ENCODE data around the gene CYTH2.
"Not testable (repeated sequence)": the region's sequence is repeated elsewhere in the genome, so short reads cannot be mapped to it uniquely, and the experiment has no call there.

The CYTH2 gene

DNA sequence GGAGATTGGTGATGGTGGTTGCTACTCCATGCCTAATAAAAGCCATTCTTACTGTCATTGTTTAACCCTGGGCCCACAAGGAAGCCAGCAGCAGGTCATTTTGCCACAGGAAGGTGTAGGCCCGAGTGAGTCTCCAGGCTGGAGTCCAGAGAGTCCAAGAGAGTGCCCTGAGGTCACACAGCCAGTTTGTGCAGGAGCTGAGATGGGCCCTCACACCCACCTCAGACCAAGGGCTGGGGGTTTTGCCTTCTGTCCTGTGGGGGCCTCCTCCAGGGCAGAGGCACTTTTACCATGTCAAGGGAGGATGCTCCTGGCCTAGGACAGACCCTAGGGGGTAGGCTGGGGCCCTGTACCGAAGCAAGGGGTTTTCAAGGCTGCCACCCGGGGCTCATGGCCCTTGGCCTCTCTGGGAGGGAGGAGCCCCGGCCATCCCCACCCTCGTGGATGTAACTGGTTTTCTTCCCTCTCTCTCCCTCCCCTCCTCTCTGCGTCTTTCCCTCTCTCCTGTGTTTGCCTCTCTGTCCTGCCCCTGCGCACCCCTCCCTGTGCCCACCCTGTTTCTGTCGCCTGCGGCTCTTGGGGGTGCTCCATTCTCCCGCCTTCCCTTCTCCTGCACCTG lies 8.0 kb downstream of the CYTH2 start:
- no peak for DNase-seq

DNA sequence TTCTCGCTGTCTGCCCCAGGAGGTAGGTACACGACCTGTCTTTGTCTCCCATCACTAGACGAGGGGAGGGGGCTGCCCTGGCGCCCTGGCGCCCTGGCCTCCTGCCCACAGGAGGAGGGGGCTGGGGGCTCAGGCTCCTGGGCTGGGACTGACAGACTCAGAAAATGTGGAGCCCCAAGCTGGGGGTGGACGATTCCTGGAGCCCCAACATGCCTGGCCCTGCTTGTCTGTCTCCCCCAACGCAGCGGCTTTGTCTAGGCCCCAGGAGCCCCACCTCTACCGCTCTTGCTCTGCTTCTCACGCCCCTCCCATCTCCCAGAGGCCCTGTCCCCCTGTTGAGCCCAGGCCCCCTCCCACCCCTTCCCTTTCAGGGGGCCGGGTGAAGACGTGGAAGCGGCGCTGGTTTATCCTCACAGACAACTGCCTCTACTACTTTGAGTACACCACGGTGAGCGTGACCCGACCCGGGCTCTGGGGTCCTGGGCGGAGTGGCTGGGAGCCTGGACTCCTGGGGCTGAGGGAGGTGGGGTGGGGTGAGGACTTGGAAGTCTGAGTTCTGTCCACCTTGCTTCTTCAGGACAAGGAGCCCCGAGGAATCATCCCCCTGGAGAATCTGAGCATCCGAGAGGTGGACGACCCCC lies 8.6 kb downstream of the CYTH2 start:
- no peak for DNase-seq

DNA sequence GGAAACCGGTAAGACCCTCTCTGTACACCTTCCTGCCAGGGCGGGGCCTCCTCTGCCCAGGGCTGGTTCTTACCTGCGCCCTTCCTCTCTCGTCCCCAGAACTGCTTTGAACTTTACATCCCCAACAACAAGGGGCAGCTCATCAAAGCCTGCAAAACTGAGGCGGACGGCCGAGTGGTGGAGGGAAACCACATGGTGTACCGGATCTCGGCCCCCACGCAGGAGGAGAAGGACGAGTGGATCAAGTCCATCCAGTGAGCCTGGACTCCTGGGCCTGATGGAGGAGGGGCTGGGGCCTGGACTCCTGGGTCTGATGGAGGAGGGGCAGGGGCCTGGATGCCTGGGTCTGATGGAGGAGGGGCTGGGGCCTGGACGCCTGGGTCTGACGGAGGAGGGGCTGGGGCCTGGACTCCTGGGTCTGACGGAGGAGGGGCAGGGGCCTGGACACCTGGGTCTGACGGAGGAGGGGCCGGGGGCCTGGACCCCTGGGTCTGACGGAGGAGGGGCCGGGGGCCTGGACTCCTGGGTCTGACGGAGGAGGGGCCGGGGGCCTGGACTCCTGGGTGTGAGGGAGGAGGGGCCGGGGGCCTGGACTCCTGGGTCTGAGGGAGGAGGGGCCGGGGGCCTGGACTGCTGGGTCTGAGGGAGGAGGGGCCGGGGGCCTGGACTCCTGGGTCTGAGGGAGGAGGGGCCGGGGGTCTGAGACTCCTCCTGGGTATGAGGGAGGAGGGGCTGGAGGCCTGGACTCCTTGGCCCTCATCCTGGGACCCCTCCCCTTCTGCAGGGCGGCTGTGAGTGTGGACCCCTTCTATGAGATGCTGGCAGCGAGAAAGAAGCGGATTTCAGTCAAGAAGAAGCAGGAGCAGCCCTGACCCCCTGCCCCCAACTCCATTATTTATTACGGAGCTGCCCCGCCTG lies 9.4 kb downstream of the CYTH2 start:
- DNase-seq: no peak

DNA sequence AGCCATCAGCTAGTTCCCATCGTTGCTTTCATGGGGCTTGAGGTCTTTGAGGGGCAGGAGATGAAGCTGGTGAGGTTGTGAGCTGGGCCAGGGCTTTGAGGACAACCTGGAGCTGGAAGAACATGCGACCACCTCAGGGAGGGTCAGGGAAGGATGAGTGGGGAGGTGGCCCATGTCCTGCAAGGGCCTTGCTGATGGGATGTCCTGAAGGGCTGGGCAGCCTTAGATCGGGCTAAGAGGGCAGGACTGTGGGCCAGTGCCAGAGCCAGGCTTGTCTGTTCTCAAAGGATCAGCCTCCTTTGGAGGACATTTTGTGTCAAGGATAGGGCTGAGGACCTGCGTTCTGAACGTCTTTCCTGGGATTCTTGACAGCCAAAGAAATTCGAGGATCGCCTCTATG lies 10.5 kb downstream of the CYTH2 start:
- no peak for DNase-seq

DNA sequence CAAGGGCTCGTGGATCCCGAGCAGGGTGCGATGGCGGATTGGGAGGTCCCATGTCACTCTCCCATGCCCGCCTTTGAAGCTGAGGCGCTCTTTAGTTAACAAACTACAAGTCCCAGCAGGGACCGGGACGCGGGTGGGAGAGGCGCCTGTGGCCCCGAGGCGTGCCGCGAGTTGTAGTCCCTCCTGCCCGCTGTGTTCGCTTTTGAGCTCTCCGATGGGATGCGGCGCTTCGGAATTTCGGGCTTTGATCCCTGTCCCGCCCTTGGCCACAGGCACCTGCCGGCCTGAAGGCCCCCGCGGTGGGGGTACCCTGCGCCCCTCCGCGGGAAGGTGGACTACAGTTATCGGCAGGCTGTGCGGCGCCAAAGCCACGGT lies 11.0 kb downstream of the CYTH2 start:
- DNase-seq: peak in 40 of 51 donors; percentile 18 to 86 (median 54)

DNA sequence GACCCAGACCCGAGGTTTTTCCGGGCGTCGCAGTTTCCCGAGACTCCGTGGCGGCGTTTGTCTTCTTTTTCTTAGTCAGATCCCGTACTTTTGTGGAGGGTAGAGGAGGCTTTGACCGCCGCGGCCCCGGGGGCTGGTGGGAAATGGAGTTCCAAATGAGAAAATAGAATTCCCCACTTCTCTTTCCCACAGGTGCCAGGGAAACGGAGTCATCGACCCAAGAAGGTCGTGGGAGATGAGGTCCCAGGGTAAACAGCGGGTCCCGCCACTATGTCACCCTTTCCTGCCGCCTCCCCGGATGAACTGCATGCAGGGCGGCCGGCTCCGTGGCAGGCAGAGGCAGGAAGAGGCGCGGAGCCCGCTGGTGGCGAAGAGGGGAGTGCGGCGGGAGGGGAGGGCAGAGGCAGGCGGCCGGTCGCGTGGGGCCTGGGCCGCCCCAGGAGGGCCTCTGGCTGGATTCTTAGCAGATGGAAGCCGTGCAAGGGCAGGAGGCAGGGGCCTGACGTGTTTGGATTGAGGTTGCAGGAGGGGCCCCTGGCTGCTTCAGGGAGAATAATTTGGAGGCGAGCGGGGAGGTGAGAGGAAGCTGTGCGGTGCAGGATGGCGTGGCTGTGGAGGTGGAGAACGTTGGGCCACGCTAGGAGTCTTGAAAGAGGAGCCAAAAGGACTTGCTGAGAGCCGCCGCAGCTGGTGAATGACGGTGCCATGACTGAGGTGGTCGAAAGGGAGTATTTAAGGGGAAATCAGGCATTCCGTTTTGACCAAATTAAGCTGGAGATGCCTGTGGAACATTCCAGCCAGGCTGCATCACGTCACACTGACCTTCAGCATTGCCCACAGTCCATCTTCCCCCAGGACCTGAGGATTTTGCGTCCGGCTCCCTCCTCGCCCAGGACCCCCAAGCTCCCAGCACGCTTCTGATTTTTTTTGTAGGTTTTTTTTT lies 11.7 kb downstream of the CYTH2 start:
- peak in 40 of 51 donors; percentile 15 to 86 (median 54) for DNase-seq

DNA sequence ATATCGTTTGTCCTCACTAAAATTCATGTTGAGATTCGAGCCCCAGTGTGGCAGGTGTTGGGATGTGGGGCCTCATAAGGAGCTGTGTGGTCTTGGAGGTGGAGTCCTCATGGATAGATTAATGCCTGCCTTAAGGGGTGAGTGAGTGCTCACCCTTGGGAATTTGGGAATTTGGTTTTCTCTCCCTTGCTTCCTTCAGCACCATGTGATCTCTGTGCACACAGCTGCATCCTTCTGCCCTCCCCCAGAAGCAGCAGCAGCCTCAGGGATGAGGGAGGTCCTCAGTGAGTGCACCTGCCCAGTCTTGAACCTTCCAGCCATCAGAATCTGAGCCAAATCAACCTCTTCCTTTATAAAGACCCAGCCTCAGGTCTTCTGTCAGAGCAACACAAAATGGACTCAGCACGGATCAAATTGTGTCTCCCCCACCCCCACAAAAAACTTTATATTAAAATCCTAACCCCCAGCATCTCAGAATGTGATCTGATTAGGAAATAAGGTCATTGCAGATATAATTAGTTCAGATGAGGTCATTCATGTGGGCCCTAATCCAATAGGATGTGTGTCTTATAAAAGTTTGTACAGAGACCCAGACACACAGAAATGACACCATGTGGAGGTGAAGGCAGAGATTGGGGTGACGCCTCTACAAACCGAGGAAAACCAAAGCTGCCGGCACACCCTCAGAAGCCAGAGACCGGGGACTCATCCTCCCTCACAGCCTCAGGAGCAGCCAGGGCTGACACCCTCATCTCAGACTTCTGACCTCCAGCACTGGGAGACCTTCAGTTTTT lies 12.9 kb downstream of the CYTH2 start:
- DNase-seq: no peak

DNA sequence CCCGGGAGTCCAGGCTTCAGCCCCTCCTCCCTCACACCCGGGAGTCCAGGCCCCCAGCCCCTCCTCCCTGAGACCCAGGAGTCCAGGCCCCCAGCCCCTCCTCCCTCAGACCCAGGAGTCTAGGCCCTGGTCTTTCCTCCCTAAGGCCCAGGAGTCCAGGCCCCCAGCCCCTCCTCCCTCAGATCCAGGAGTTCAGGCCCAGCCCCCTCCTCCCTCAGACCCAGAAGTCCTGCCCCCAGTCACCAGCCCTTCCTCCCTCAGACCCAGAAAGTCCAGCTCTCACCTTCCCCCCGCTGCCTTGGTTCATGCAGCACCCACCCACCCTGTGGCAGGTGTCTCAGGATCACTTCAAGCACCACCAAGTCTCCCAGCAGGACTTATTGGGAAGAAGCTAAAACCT lies 14.1 kb downstream of the CYTH2 start:
- no peak for DNase-seq

DNA sequence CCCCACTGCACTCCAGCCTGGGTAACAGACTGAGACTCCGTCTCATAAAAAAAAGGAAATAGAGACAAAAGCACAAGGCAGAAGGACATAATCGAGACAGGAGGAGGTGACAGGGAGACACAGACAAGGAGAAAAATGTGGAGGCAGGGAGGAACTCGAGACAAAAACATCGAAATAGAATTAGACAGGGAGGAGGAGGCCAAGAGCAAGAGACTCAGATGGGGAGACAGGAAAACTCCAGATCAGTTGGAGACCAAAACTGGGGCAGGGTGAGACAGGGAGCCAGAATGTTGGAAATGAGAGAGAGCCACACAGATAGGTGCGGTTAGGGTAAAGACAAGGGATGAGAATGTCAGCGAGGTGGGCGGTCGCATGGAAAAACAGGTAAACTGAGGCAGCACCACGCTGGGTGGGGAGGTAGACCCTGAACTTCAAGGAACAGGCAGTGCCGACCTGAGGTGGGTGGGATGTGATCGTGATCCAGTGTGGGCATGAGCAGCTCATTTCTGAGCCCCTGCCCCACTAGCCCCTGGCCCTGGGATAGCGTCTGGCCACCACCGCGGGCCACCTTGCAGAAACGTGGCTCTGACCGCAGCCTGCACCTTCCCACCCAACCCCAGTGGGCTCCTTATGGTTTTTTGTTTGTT lies 15.2 kb downstream of the CYTH2 start:
- peak in 1 of 51 donors; percentile 22 for DNase-seq

DNA sequence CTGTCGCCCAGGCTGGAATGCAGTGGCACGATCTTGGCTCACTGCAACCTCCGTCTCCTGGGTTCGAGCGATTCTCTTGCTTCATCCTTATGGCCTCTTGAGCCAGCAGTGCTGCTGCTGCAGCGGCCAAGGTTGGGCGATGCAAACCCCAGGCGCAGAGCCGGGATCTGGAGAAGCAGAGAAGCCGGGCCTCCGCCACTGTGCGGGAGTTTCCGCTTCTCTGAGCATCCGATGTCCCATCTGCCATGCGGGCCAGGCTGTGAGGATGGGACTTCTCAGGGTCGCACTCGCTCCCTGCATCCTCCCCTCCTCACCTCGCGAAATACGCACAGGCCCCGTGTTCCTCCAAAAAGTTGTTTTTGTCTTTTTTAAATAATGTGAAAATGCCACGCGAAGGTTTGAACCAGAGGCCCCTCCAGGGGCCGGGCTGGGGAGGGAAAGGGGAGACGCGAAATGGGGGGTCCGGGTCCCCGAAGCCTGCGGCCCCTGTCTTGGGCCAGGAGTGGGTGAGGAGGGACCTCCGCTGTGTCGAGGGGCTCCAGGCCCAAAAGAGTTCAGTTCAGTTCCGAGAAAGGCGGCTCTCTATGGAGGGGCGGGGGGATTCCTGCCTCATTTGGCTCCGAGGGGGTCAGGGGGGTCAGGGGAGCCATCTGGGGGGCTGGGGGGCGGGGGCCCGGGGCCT lies 15.9 kb downstream of the CYTH2 start:
- no peak for DNase-seq

DNA sequence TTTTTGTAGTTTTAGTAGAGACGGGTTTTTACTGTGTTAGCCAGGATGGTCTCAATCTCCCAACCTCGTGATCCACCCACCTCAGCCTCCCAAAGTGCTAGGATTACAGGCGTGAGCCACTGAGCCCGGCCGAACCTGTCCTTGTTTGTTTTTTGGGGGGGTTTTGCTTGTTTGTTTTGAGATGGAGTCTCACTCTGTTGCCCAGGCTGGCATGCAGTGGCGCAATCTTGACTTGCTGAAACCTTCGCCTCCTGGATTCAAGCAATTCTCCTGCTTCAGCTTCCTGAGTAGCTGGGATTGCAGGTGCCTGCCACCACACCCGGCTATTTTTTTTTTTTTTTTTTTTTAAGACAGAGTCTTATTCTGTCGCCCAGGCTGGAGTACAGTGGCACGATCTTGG lies 17.5 kb downstream of the CYTH2 start:
- not testable (repeated sequence) for DNase-seq

DNA sequence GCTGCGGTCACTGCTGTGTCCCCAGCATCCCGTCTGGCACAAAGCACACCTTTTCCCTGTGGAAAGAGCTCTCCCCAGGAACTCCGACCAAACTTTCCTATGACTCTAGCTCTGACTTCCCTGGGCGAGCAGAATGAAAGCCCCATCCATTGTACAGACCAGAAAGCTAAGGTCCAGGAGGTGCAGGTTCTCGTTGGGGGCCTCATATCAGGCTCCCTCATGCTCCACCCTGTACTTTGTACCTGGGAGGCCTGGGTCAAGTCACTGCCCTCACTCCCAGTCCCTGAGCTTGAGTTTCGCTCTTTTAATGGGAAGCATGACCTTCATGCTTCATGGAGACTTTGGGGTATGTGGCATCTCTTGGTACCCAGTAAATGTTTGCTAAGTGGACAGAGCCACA lies 18.4 kb downstream of the CYTH2 start:
- no peak for DNase-seq

DNA sequence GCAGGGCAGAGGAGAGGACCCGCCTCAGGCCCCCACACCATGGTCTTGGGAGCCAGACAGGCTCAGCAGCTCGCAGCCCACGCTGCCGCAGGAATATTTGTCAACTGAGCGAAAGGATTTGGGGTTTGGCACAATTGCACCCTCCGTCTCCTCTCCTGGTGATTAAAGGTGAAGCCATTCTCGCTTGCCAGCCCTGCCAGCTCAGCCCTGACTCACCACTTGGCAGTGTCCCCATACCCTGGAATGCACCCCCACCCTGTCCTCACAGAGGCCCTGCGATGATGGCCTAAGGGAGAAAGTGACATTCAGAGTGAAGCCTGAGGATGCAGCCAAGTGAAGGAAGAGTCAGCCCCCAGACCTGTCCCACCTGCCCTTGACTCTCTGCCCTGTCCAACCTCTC lies 18.8 kb downstream of the CYTH2 start:
- DNase-seq: peak in 11 of 51 donors; percentile 8 to 73 (median 31)

DNA sequence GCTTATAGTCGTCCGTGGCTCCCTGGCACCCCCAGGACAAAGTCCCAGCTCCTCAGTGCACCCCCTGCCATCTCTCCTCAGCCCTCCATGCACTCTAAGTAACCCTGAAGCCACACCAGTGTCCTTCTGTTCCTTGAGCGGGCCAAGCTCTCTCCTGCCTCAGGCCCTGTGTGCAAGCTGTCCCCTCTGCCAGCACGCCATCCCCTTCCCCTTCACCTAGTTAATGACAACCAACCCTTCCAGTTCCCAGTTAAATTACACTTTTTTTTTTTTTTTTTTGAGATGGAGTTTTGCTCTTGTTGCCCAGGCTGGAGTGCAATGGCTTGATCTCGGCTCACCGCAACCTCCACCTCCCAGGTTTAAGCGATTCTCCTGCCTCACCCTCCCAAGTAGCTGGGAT lies 19.3 kb downstream of the CYTH2 start:
- not testable (repeated sequence) for DNase-seq

DNA sequence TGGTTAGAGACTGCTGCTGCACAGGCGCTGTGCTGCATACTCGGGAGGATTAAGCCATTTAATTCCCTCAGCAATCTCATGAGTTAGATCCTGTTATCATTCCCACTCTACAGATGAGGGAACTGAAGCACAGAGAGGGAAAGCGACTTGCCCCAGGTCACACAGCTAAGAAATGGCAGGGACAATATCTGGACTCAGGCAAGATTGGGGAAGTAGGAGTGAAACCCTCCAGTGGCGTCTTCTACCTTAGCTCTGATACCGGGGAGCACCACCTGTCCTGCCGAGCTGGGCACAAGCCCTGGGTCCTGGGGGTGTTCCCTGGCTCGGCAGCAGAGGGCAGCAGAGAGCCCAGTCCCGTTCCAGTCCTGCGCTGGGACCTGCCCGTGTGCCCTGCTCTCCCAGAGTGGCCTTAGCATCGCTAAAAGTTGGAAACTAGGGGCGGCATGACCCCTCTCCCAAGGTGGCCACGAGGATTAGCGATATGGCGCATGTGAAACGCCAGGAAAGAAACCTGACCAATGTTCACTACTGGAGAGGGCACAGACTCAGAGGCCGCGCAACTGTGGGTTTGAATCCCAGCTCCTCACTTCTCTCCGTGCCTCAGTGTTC lies 20.5 kb downstream of the CYTH2 start:
- peak in 38 of 51 donors; percentile 5 to 72 (median 23) for DNase-seq

DNA sequence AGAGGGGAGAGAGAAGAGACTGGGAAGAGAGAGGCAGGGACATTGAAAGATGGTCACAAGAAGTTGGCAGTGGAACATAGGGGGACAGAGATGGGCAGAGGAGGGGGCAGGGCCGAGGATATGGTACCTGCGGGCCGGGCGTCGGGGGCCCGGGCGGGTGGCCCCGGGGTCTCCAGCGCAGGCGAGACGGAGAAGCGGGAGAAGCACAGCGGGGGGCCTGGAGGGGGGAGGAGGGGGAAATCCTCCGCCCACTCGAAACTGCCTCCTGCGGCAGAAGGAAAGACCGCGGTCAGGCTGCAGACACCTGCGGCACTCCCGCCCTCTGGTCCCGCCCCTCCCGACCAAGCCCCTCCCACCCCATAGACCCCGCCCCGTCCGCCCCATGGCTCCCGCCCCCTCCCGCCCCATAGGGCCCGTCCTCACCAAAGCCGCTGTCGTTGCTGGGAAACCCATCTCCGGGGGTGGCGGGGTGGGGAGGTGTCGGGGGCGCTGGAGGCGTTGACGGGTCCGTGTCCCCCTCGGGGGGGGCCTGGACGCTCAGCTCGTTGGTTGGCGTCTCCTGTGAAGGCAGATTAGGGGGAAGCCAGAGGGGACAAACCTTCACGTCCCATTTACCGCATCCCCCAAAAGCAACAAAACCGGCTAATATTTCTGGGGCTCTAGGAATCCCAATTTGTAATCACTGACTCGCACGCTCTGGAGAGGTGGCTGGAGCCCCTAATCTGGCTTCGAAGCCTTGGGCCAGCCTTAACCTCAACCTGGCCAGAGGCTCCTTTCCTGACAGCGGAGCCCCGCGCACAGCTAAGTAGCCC lies 22.0 kb downstream of the CYTH2 start:
- DNase-seq: peak in 2 of 51 donors; percentile 23 to 29

DNA sequence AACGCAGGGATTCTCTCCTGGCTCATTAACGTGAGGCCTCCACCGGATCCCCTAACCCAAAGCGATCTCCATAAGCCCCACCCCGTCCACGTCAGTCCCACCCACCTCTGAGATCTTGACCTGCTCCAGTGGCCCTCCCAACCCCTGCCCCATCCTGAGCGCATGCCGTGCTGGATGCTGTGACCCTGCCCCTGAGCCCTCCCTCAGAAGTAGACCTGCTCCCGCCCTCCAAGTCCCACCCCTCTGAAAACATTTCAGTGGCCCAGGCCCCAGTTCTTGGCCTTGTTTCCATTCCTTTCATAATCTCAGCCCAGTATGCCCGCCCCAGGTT lies 22.6 kb downstream of the CYTH2 start:
- DNase-seq: no peak
